Measurements from ENCODE around the gene MAP3K7CL. TPM values are rescaled to one million over a fixed set of nuclear protein-coding genes. Genes with fewer than 3 reads are reported as not detected.

Gene MAP3K7CL
- total RNA-seq, 4 donors from 2014 or later = 4.0 to 9.8 (median 9.3) TPM; not detected in 1

- no peak for DNase-seq
- H3K4me3 ChIP-seq = no peak overlapping the region
- no peaks in the 10 kb centered on the region for H3K27me3 ChIP-seq
- no peaks in the 10 kb centered on the region for H3K9me3 ChIP-seq
- in situ Hi-C loops (cut with MboI; ENCODE audit: low pct_ligation_motif_present in 1 of 4, low pct_unique_long_range_greater_than_20kb in 1 of 4, low sequenced_read_pairs in 3 of 4) = no loop called here
- WGBS, 2 donors (ENCODE audit: low coverage in 1 of 2) = 95% methylated on average over 3 of the region's 3 CpGs
- H3K36me3 ChIP-seq = no peaks in the 10 kb centered on the region
- TF ChIP-seq EP300 (IDR thresholded peaks at IDR 0.05; ENCODE audit: low read depth) (no peak), POLR2A (IDR thresholded peaks at IDR 0.05) (no peak), CTCF (IDR thresholded peaks at IDR 0.05) (no peak), POLR2AphosphoS5 (IDR thresholded peaks at IDR 0.05) (no peak)
- H3K27ac ChIP-seq = no peak overlapping the region
- intact Hi-C loops (cut with DNase I; ENCODE audit: low total_unique reads) = loop anchor here (10.0 kb wide), 1 partner anchor 980 kb away; no protein-coding TSS in a partner anchor
- peaks cover 0 to 22% (median 6%) of the 10 kb centered on the region in 4 donors for H3K4me1 ChIP-seq
Measured at GRCh38 chr21:29194342-29194741, 63.9 kb downstream of the MAP3K7CL start.

- 75 to 79% methylated on average over 3 of the region's 3 CpGs for WGBS, 2 donors (ENCODE audit: low coverage in 1 of 2)
- DNase-seq = no peak
- H3K4me1 ChIP-seq = peaks cover 0 to 22% (median 6%) of the 10 kb centered on the region in 4 donors
- intact Hi-C loops (cut with DNase I; ENCODE audit: low total_unique reads) (loop anchor here (10.0 kb wide), 1 partner anchor 980 kb away; no protein-coding TSS in a partner anchor), in situ Hi-C loops (cut with MboI; ENCODE audit: low pct_ligation_motif_present in 1 of 4, low pct_unique_long_range_greater_than_20kb in 1 of 4, low sequenced_read_pairs in 3 of 4) (no loop called here)
- H3K27me3 ChIP-seq = no peaks in the 10 kb centered on the region
- no peaks in the 10 kb centered on the region for H3K9me3 ChIP-seq
- TF ChIP-seq EP300 (IDR thresholded peaks at IDR 0.05; ENCODE audit: low read depth) = no peak
- H3K27ac ChIP-seq = no peak overlapping the region
- no peak overlapping the region for H3K4me3 ChIP-seq
- no peaks in the 10 kb centered on the region for H3K36me3 ChIP-seq
Measured at GRCh38 chr21:29194847-29195246, 64.4 kb downstream of the MAP3K7CL start.

- WGBS, 2 donors (ENCODE audit: low coverage in 1 of 2) = 20 to 33% methylated on average over 8 of the region's 8 CpGs
- Histone ChIP-seq H3K27me3 (no peaks in the 10 kb centered on the region), H3K9me3 (peaks cover 7% of the 10 kb centered on the region in 2 donors), H3K36me3 (no peaks in the 10 kb centered on the region), H3K27ac (peak overlapping the region; percentile 37 to 54 (median 51)), H3K4me3 (peak overlapping the region in 1 of 4 donors; percentile 23), H3K4me1 (peaks cover 0 to 22% (median 6%) of the 10 kb centered on the region in 4 donors)
- DNase-seq = peak; percentile 51
- TF ChIP-seq POLR2A (IDR thresholded peaks at IDR 0.05) = no peak
- peak in 1 of 3 donors; percentile 41 for TF ChIP-seq POLR2AphosphoS5 (IDR thresholded peaks at IDR 0.05)
- peak in 1 of 5 experiments; percentile 12 for TF ChIP-seq CTCF (IDR thresholded peaks at IDR 0.05)
- TF ChIP-seq EP300 (IDR thresholded peaks at IDR 0.05; ENCODE audit: low read depth) = no peak
- intact Hi-C loops (cut with DNase I; ENCODE audit: low total_unique reads) (loop anchor here (10.0 kb wide), 1 partner anchor 979 kb away; no protein-coding TSS in a partner anchor), in situ Hi-C loops (cut with MboI; ENCODE audit: low pct_ligation_motif_present in 1 of 4, low pct_unique_long_range_greater_than_20kb in 1 of 4, low sequenced_read_pairs in 3 of 4) (no loop called here)
Measured at GRCh38 chr21:29195981-29196669, 65.7 kb downstream of the MAP3K7CL start.

GRCh38 chr21:29196670-29197191 lies 66.3 kb downstream of the MAP3K7CL start:
- Histone ChIP-seq H3K4me3 (peak overlapping the region in 1 of 4 donors; percentile 23), H3K36me3 (no peaks in the 10 kb centered on the region), H3K27ac (peak overlapping the region in 3 of 4 donors; percentile 49 to 54 (median 53)), H3K4me1 (peaks cover 0 to 22% (median 6%) of the 10 kb centered on the region in 4 donors), H3K27me3 (no peaks in the 10 kb centered on the region), H3K9me3 (peaks cover 11 to 13% of the 10 kb centered on the region in 2 donors)
- no peak for DNase-seq
- in situ Hi-C loops (cut with MboI; ENCODE audit: low pct_ligation_motif_present in 1 of 4, low pct_unique_long_range_greater_than_20kb in 1 of 4, low sequenced_read_pairs in 3 of 4) (no loop called here), intact Hi-C loops (cut with DNase I; ENCODE audit: low total_unique reads) (loop anchor here (10.0 kb wide), 1 partner anchor 978 kb away; no protein-coding TSS in a partner anchor)
- 41 to 51% methylated on average over 5 of the region's 5 CpGs for WGBS, 2 donors (ENCODE audit: low coverage in 1 of 2)
- TF ChIP-seq CTCF (IDR thresholded peaks at IDR 0.05) = no peak
- no peak for TF ChIP-seq POLR2AphosphoS5 (IDR thresholded peaks at IDR 0.05)
- no peak for TF ChIP-seq POLR2A (IDR thresholded peaks at IDR 0.05)
- TF ChIP-seq EP300 (IDR thresholded peaks at IDR 0.05; ENCODE audit: low read depth) = no peak

Data from transverse colon (tissue), 4 donors.